ENCODE measurements around the gene PPL. TPM values are rescaled to one million over a fixed set of nuclear protein-coding genes. Genes with fewer than 3 reads are reported as not detected.

Gene PPL
- total and polyA plus RNA-seq, 2 of the 13 experiments (the other 11 are each of a cell fraction or from before 2014, with no cell fraction given), result 5.7 to 6.6 TPM

DNA sequence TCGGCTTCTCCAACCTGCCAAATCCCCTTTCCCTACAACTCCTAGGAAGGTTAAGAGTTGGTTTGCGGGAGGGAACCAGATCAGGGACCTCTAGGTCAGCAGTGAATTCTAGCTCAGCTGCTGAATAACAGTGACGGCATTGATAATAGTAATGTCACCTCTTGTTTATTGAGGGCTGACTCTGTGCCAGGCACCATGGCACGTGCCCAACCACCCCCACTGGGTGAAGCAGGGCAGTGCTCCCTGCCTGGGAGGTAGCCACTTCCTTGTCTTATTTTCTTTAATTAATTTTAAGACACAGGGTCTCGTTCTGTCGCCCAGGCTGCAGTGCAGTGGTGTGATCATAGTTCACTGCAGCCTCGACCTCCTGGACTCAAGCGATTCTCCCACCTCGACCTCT is 5.5 kb upstream of the PPL start (continued):
- TF ChIP-seq, protein P1, sequence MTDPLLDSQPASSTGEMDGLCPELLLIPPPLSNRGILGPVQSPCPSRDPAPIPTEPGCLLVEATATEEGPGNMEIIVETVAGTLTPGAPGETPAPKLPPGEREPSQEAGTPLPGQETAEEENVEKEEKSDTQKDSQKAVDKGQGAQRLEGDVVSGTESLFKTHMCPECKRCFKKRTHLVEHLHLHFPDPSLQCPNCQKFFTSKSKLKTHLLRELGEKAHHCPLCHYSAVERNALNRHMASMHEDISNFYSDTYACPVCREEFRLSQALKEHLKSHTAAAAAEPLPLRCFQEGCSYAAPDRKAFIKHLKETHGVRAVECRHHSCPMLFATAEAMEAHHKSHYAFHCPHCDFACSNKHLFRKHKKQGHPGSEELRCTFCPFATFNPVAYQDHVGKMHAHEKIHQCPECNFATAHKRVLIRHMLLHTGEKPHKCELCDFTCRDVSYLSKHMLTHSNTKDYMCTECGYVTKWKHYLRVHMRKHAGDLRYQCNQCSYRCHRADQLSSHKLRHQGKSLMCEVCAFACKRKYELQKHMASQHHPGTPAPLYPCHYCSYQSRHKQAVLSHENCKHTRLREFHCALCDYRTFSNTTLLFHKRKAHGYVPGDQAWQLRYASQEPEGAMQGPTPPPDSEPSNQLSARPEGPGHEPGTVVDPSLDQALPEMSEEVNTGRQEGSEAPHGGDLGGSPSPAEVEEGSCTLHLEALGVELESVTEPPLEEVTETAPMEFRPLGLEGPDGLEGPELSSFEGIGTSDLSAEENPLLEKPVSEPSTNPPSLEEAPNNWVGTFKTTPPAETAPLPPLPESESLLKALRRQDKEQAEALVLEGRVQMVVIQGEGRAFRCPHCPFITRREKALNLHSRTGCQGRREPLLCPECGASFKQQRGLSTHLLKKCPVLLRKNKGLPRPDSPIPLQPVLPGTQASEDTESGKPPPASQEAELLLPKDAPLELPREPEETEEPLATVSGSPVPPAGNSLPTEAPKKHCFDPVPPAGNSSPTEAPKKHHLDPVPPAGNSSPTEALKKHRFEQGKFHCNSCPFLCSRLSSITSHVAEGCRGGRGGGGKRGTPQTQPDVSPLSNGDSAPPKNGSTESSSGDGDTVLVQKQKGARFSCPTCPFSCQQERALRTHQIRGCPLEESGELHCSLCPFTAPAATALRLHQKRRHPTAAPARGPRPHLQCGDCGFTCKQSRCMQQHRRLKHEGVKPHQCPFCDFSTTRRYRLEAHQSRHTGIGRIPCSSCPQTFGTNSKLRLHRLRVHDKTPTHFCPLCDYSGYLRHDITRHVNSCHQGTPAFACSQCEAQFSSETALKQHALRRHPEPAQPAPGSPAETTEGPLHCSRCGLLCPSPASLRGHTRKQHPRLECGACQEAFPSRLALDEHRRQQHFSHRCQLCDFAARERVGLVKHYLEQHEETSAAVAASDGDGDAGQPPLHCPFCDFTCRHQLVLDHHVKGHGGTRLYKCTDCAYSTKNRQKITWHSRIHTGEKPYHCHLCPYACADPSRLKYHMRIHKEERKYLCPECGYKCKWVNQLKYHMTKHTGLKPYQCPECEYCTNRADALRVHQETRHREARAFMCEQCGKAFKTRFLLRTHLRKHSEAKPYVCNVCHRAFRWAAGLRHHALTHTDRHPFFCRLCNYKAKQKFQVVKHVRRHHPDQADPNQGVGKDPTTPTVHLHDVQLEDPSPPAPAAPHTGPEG (CRISPR knock-in tag; IDR thresholded peaks at IDR 0.05), result no peak
- TF ChIP-seq, protein P2, sequence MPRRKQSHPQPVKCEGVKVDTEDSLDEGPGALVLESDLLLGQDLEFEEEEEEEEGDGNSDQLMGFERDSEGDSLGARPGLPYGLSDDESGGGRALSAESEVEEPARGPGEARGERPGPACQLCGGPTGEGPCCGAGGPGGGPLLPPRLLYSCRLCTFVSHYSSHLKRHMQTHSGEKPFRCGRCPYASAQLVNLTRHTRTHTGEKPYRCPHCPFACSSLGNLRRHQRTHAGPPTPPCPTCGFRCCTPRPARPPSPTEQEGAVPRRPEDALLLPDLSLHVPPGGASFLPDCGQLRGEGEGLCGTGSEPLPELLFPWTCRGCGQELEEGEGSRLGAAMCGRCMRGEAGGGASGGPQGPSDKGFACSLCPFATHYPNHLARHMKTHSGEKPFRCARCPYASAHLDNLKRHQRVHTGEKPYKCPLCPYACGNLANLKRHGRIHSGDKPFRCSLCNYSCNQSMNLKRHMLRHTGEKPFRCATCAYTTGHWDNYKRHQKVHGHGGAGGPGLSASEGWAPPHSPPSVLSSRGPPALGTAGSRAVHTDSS (CRISPR knock-in tag; conservative IDR thresholded peaks at IDR 0.05), result 0 out of 2 replicates have a peak, but pooled peaks have one; percentile 77
- TF ChIP-seq DNMT3B (CRISPR knock-in tag; conservative IDR thresholded peaks at IDR 0.05), result no peak
- TF ChIP-seq, protein P3, sequence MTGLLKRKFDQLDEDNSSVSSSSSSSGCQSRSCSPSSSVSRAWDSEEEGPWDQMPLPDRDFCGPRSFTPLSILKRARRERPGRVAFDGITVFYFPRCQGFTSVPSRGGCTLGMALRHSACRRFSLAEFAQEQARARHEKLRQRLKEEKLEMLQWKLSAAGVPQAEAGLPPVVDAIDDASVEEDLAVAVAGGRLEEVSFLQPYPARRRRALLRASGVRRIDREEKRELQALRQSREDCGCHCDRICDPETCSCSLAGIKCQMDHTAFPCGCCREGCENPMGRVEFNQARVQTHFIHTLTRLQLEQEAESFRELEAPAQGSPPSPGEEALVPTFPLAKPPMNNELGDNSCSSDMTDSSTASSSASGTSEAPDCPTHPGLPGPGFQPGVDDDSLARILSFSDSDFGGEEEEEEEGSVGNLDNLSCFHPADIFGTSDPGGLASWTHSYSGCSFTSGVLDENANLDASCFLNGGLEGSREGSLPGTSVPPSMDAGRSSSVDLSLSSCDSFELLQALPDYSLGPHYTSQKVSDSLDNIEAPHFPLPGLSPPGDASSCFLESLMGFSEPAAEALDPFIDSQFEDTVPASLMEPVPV (CRISPR knock-in tag; IDR thresholded peaks at IDR 0.05), result no peak
- TF ChIP-seq ZBTB3 (CRISPR knock-in tag; IDR thresholded peaks at IDR 0.05; ENCODE audit: borderline replicate concordance, low read depth), result no peak
- TF ChIP-seq MED1 (CRISPR knock-in tag; IDR thresholded peaks at IDR 0.05), result no peak
- TF ChIP-seq ZNF737 (CRISPR knock-in tag; IDR thresholded peaks at IDR 0.05; ENCODE audit: borderline replicate concordance), result no peak
- no peak for TF ChIP-seq HMGA1 (CRISPR knock-in tag; conservative IDR thresholded peaks at IDR 0.05)
- TF ChIP-seq, protein P4, sequence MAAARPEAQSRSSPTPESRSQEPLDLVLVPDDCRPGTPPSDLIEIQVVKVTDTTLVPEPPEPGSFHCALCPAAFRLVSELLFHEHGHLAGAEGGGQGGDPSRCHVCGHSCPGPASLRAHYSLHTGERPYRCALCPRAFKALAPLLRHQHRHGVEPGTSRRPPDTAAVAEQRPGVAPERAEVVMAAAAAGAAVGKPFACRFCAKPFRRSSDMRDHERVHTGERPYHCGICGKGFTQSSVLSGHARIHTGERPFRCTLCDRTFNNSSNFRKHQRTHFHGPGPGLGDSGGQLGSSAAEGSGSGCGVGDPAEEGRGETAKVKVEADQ (CRISPR knock-in tag; IDR thresholded peaks at IDR 0.05; ENCODE audit: borderline replicate concordance), result no peak
- peak; percentile 76; the same call in 1 of the 2 replicates for TF ChIP-seq REPIN1 (CRISPR knock-in tag; IDR thresholded peaks at IDR 0.05; ENCODE audit: borderline replicate concordance, low read depth)
- no peak for TF ChIP-seq ZSCAN20 (CRISPR knock-in tag; IDR thresholded peaks at IDR 0.05; ENCODE audit: borderline replicate concordance)
- TF ChIP-seq ARNT (IDR thresholded peaks at IDR 0.05), result no peak
- TF ChIP-seq ZSCAN12 (CRISPR knock-in tag; IDR thresholded peaks at IDR 0.05), result no peak

Measured in HepG2 (cell line).